RWPE1 (cell line): ENCODE measurements around the gene DACT3.

Experiments used
- CTCF ChIA-PET: fragments of 350-600 bp; sonication (Branson Sonifier 250); formaldehyde crosslinking; extraction: SDS; loops from one replicate; lab custom pipeline; 2021; lab: Yijun Ruan, JAX
- POLR2A ChIA-PET: fragments of 400-600 bp; formaldehyde crosslinking; extraction: SDS; loops from one replicate; lab custom pipeline; 2020; ENCODE audit warnings: antibody characterized with exemption; ENCODE audit not compliant: low non-redundant PET; lab: Yijun Ruan, JAX
- DNase-seq: peaks from one replicate; pipeline ENCODE4 v3.0.0; 2012; ENCODE audit warnings: low spot score
- H3K27ac ChIP-seq: fragments of 450-650 bp; 2 replicates; pipeline ENCODE4 v1.5.1; 2017
- CTCF ChIP-seq: fragments of 450-650 bp; conservative IDR thresholded peaks from 2 replicates; pipeline ENCODE4 v1.5.1; 2017; ENCODE audit warnings: low read depth, mild to moderate bottlenecking

Gene DACT3

DNA sequence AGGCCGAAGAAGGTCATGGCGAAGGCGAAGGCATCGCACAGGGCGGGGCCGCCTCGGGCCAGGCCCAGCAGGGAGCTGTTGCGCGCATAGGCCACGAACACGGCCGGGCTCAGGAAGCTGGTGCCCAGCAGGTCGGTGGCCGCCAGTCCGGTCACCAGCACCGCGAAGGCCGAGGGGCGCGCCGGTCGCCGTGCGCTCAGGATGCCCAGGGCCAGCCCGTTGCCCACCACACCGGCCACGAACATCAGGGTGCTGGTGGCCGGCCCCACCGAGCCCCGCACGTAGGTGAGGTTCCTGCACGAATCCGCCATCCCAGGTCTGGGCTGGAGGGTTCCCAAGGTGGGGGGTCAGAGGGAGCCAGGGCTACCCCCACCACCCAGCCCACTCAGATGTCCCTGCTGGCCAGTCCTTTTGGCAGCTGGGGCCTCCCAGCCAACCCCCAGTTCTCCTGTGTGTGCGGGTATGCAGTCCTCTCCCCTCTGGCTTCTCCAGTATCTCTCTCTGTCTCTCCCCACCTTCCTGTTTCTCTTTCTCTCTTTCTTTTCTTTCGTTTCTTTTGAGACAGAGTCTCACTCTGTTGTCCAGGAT is 37.0 kb downstream of the DACT3 start:
- ChIA-PET POLR2A (no interaction called here), CTCF (interaction anchor here (0.6 kb wide), 1 partner anchor 80 kb away, joined by 5 read pairs; no protein-coding TSS in a partner anchor)
- no peak for TF ChIP-seq CTCF
- no peak overlapping the region for H3K27ac ChIP-seq
- DNase-seq = no peak

DNA sequence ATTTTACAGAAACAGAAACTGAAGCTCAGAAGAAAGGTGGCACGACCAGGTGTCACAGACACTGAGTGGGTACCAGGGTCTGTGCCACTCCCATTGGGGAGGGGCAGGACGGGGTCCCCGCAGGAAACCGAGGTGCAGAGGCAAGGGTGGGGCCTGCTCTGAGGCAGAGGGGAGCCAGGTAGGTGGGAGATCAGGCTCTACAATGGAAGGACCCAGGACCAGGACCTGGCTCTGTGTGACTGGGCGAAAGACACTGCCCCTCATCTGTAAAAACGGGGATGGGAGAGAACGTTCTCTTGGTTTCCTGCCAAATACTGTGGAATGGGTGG is 38.9 kb downstream of the DACT3 start:
- DNase-seq = no peak
- no peak for TF ChIP-seq CTCF
- POLR2A ChIA-PET = no interaction called here
- H3K27ac ChIP-seq = no peak overlapping the region
- CTCF ChIA-PET = interaction anchor here (0.6 to 1.0 kb wide), 2 partner anchors 8 to 98 kb away, joined by 3 to 5 read pairs; no protein-coding TSS in a partner anchor

GRCh38 chr19:46621191-46622117 is 39.5 kb downstream of the DACT3 start:
- POLR2A ChIA-PET = no interaction called here
- no peak for TF ChIP-seq CTCF
- CTCF ChIA-PET = interaction anchor here (0.5 to 0.6 kb wide), 2 partner anchors 7 to 362 kb away, joined by 5 read pairs; no protein-coding TSS in a partner anchor
- no peak for DNase-seq
- H3K27ac ChIP-seq = no peak overlapping the region

- ChIA-PET POLR2A (interaction anchor here (0.6 kb wide), 1 partner anchor 32 kb away, joined by 4 read pairs; no protein-coding TSS in a partner anchor), CTCF (no interaction called here)
- H3K27ac ChIP-seq = no peak overlapping the region
- no peak for TF ChIP-seq CTCF
- DNase-seq = no peak
These were observed 40.3 kb downstream of the DACT3 start for GRCh38 chr19:46620716-46621115.

- TF ChIP-seq CTCF = no peak
- CTCF ChIA-PET = no interaction called here
- H3K27ac ChIP-seq = no peak overlapping the region
- POLR2A ChIA-PET = interaction anchor here (0.6 kb wide), 1 partner anchor 32 kb away, joined by 4 read pairs; no protein-coding TSS in a partner anchor
- DNase-seq = no peak
These were observed 40.7 kb downstream of the DACT3 start for GRCh38 chr19:46620267-46620666.

- CTCF ChIA-PET = interaction anchor here (3.0 kb wide), 1 partner anchor 43 kb away, joined by 45 read pairs; the partner anchor contains the start of gene DACT3
- no peak for DNase-seq
- no peak for TF ChIP-seq CTCF
- no peak overlapping the region for H3K27ac ChIP-seq
- POLR2A ChIA-PET = no interaction called here
These were observed 42.2 kb downstream of the DACT3 start for GRCh38 chr19:46618670-46619231.
